HG02970 (cell line): ENCODE measurements around the gene RPL18A.
A peak's percentile ranks its signal among the peaks of the same experiment; 100 is the strongest.

Experiments
- ATAC-seq: cut with Tn5 transposase; IDR thresholded peaks from one replicate; pipeline ENCODE4 v1.9.1; 2021; ENCODE audit warnings: mild to moderate bottlenecking, moderate library complexity, moderate number of reproducible peaks; ENCODE audit not compliant: unreplicated experiment, low FRiP score

RPL18A gene

GRCh38 chr19:17841371-17841809 is 18.3 kb upstream of the RPL18A start:
- ATAC-seq: no peak

- no peak for ATAC-seq
Measured at GRCh38 chr19:17841810-17842662, 17.7 kb upstream of the RPL18A start.

GRCh38 chr19:17842663-17843291 is 16.9 kb upstream of the RPL18A start:
- ATAC-seq: no peak

GRCh38 chr19:17843292-17843827 is 16.4 kb upstream of the RPL18A start:
- no peak for ATAC-seq

GRCh38 chr19:17843908-17844490 is 15.7 kb upstream of the RPL18A start:
- ATAC-seq: no peak

GRCh38 chr19:17846146-17846545 is 13.6 kb upstream of the RPL18A start:
- ATAC-seq: no peak

- peak; percentile 67 for ATAC-seq
Measured at GRCh38 chr19:17847538-17848366, 12.0 kb upstream of the RPL18A start, which contains the start of gene JAK3. Gene JAK3 (minus strand): TSS chr19:17847982. CDS start chr19:17844417, 3,565 bp downstream.

GRCh38 chr19:17848595-17849292 is 11.0 kb upstream of the RPL18A start:
- ATAC-seq: no peak

- no peak for ATAC-seq
Measured at GRCh38 chr19:17854061-17854460, 5.6 kb upstream of the RPL18A start.

- ATAC-seq: no peak
Measured at GRCh38 chr19:17855280-17856152, 4.2 kb upstream of the RPL18A start.

- no peak for ATAC-seq
Measured at GRCh38 chr19:17860331-17860992, 752 bp downstream of the RPL18A start.

GRCh38 chr19:17860993-17861360 is 1.3 kb downstream of the RPL18A start:
- no peak for ATAC-seq

- ATAC-seq: no peak
Measured at GRCh38 chr19:17861542-17862402, 2.1 kb downstream of the RPL18A start.

- no peak for ATAC-seq
Measured at GRCh38 chr19:17862711-17863519, 3.2 kb downstream of the RPL18A start.

GRCh38 chr19:17863520-17864182 is 3.9 kb downstream of the RPL18A start:
- no peak for ATAC-seq
